Trophoblast cell (in vitro differentiated cells and primary cell): ENCODE measurements around the gene ARPC4.

ENCODE experiments used
- DNase-seq, 2 donors: peaks; one replicate each; pipeline ENCODE4 v3.0.0-alpha.2; 2016
- H2AFZ ChIP-seq: 2 replicates; pipeline ENCODE4 v1.6.1; 2013; ENCODE audit warnings: low read length, moderate library complexity, mild to moderate bottlenecking; ENCODE audit not compliant: insufficient read depth, poor library complexity
- H2AK5ac ChIP-seq: 2 replicates; pipeline ENCODE4 v1.6.1; 2013; ENCODE audit warnings: mild to moderate bottlenecking, low read length
- H2BK120ac ChIP-seq: 2 replicates; pipeline ENCODE4 v1.6.1; 2013; ENCODE audit warnings: low read length, mild to moderate bottlenecking, moderate library complexity; ENCODE audit not compliant: insufficient read depth, poor library complexity
- H2BK12ac ChIP-seq: 2 replicates; pipeline ENCODE4 v1.6.1; 2013; ENCODE audit warnings: mild to moderate bottlenecking, low read length, moderate library complexity
- H2BK5ac ChIP-seq: 2 replicates; pipeline ENCODE4 v1.6.1; 2013; ENCODE audit warnings: low read length, low read depth, moderate library complexity, mild to moderate bottlenecking; ENCODE audit not compliant: poor library complexity
- H3K14ac ChIP-seq: 2 replicates; pipeline ENCODE4 v1.6.1; 2013; ENCODE audit warnings: mild to moderate bottlenecking, low read length
- H3K18ac ChIP-seq: 2 replicates; pipeline ENCODE4 v1.6.1; 2013; ENCODE audit warnings: mild to moderate bottlenecking, low read length
- H3K23ac ChIP-seq: 2 replicates; pipeline ENCODE4 v1.6.1; 2013; ENCODE audit warnings: low read length
- H3K27ac ChIP-seq: 2 replicates; pipeline ENCODE4 v1.5.1; 2013; ENCODE audit warnings: low read depth, mild to moderate bottlenecking, inconsistent platforms, low read length, moderate library complexity
- H3K27me3 ChIP-seq: 2 replicates; pipeline ENCODE4 v1.6.1; 2013; ENCODE audit warnings: inconsistent platforms, mild to moderate bottlenecking, low read length, moderate library complexity; ENCODE audit not compliant: insufficient read depth
- H3K36me3 ChIP-seq, 2 experiments: 1 replicate in 1 of 2; 2 replicates in 1 of 2; pipeline ENCODE4 v1.6.1; 2013; ENCODE audit warnings: low read length in 2 of 2, mild to moderate bottlenecking in 2 of 2, moderate library complexity in 1 of 2; ENCODE audit not compliant: insufficient read depth in 2 of 2, control insufficient read depth in 1 of 2
- H3K4ac ChIP-seq: 2 replicates; pipeline ENCODE4 v1.6.1; 2013; ENCODE audit warnings: low read depth, mild to moderate bottlenecking, low read length, moderate library complexity
- H3K4me1 ChIP-seq, 2 experiments: 1 replicate in 1 of 2; 2 replicates in 1 of 2; pipeline ENCODE4 v1.6.1; 2013; ENCODE audit warnings: low read length in 2 of 2, mild to moderate bottlenecking in 2 of 2, moderate library complexity in 1 of 2; ENCODE audit not compliant: insufficient read depth in 2 of 2, control insufficient read depth in 1 of 2
- H3K4me2 ChIP-seq: 2 replicates; pipeline ENCODE4 v1.6.1; 2013; ENCODE audit warnings: inconsistent platforms, mild to moderate bottlenecking, low read length, moderate library complexity
- H3K4me3 ChIP-seq: 2 replicates; pipeline ENCODE4 v1.5.1; 2013; ENCODE audit warnings: mild to moderate bottlenecking, low read depth, low read length, inconsistent platforms
- H3K79me1 ChIP-seq: one replicate; pipeline ENCODE4 v1.6.1; 2013; ENCODE audit warnings: low read length
- H3K79me2 ChIP-seq: 2 replicates; pipeline ENCODE4 v1.6.1; 2013; ENCODE audit warnings: low read length, mild to moderate bottlenecking; ENCODE audit not compliant: control insufficient read depth, insufficient read depth, poor library complexity
- H3K9ac ChIP-seq: 2 replicates; pipeline ENCODE4 v1.6.1; 2013; ENCODE audit warnings: mild to moderate bottlenecking, low read length
- H3K9me3 ChIP-seq: 2 replicates; pipeline ENCODE4 v1.6.1; 2013; ENCODE audit warnings: low read depth, mild to moderate bottlenecking, control low read depth, inconsistent platforms, low read length; ENCODE audit not compliant: insufficient read depth
- H4K12ac ChIP-seq: 2 replicates; pipeline ENCODE4 v1.6.1; 2013; ENCODE audit warnings: low read depth, mild to moderate bottlenecking, low read length, moderate library complexity
- H4K8ac ChIP-seq: 2 replicates; pipeline ENCODE4 v1.6.1; 2013; ENCODE audit warnings: low read depth, mild to moderate bottlenecking, low read length, moderate library complexity
- H4K91ac ChIP-seq: one replicate; pipeline ENCODE4 v1.6.1; 2013; ENCODE audit warnings: low read depth, mild to moderate bottlenecking, low read length, moderate library complexity
- WGBS: extraction: QIAGEN DNeasy Blood & Tissue Kit; methylation state at CpG from one replicate; pipeline ENCODE4 v1.1.7; 2013; ENCODE audit warnings: missing lambda C conversion rate; ENCODE audit not compliant: insufficient read length, insufficient coverage; ENCODE audit errors: extremely low coverage; 5-methylcytosine and 5-hydroxymethylcytosine counted together

Gene ARPC4

DNA sequence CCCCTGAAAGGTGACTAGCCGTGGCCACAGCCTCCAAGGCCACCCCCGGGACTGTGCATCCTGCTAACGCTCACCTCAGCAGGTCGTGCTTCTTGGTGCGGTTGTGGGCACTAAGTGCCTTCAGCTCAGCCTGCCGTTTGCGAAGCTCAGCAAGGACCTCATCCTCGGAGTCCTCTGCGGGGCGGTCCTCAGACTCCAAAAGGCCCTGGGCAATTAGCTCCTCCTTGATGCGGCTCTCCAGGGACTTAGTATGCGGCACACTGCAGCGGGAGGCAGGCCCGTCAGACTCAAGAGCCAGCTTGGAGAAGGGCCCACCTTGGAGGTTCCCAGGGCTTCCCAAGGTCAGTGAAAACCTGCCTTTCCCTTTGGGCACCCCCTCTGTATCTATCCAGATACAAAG, 8.9 kb upstream of the ARPC4 start:
- H4K12ac ChIP-seq: no peak overlapping the region
- H3K4me1 ChIP-seq: no peaks in the 10 kb centered on the region
- no peak overlapping the region for H2AFZ ChIP-seq
- H4K8ac ChIP-seq: no peak overlapping the region
- H2BK120ac ChIP-seq: no peak overlapping the region
- H3K4me3 ChIP-seq: no peak overlapping the region
- DNase-seq: no peak
- no peak overlapping the region for H2BK12ac ChIP-seq
- H2BK5ac ChIP-seq: no peak overlapping the region
- no peak overlapping the region for H4K91ac ChIP-seq
- no peak overlapping the region for H3K18ac ChIP-seq
- no peak overlapping the region for H3K23ac ChIP-seq
- H3K79me2 ChIP-seq: no peaks in the 10 kb centered on the region
- H3K14ac ChIP-seq: no peak overlapping the region
- H3K9ac ChIP-seq: no peak overlapping the region
- no CpG with 5 or more reads among the region's 14 CpGs for WGBS
- H3K9me3 ChIP-seq: no peaks in the 10 kb centered on the region
- no peak overlapping the region for H2AK5ac ChIP-seq
- H3K27me3 ChIP-seq: no peaks in the 10 kb centered on the region
- H3K36me3 ChIP-seq: peaks cover 38 to 56% of the 10 kb centered on the region in 2 experiments
- no peaks in the 10 kb centered on the region for H3K79me1 ChIP-seq
- H3K27ac ChIP-seq: no peak overlapping the region
- no peak overlapping the region for H3K4me2 ChIP-seq
- no peak overlapping the region for H3K4ac ChIP-seq

GRCh38 chr3:9784965-9785364, 7.9 kb upstream of the ARPC4 start:
- Histone ChIP-seq H3K79me2 (no peaks in the 10 kb centered on the region), H3K9ac (no peak overlapping the region), H2BK120ac (no peak overlapping the region), H3K23ac (no peak overlapping the region), H3K4me3 (no peak overlapping the region), H3K4ac (no peak overlapping the region), H4K8ac (no peak overlapping the region), H3K36me3 (peaks cover 41 to 62% of the 10 kb centered on the region in 2 experiments), H3K9me3 (no peaks in the 10 kb centered on the region), H4K12ac (no peak overlapping the region), H3K4me2 (no peak overlapping the region), H3K18ac (no peak overlapping the region), H2AFZ (no peak overlapping the region), H3K79me1 (no peaks in the 10 kb centered on the region), H3K14ac (no peak overlapping the region), H2BK5ac (no peak overlapping the region), H4K91ac (no peak overlapping the region), H3K4me1 (no peaks in the 10 kb centered on the region), H2AK5ac (no peak overlapping the region), H2BK12ac (no peak overlapping the region), H3K27me3 (no peaks in the 10 kb centered on the region), H3K27ac (no peak overlapping the region)
- DNase-seq: no peak
- no CpG with 5 or more reads among the region's 4 CpGs for WGBS

DNA sequence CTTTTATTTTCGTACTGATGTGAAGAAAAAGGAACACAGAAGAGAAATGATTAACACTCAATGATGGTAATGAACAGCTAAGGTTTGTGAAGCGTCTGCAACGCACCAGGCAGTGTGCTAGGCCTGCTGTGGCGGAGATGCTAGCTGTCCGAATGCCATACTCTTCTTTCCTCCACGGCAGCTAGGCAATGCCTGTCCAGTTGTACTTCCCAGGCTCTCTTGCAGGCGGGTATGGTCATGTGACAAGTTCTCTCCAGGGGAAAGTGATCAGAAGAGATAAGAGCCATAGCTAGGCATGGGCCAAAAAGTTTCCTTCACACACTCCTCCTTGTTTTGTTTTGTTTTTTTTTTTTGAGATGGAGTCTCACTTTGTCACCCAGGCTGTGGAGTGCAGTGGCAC, 7.3 kb upstream of the ARPC4 start:
- Histone ChIP-seq H3K18ac (no peak overlapping the region), H3K27me3 (no peaks in the 10 kb centered on the region), H3K79me1 (no peaks in the 10 kb centered on the region), H3K14ac (no peak overlapping the region), H2AK5ac (no peak overlapping the region), H3K79me2 (no peaks in the 10 kb centered on the region), H3K27ac (no peak overlapping the region), H3K9me3 (no peaks in the 10 kb centered on the region), H4K91ac (no peak overlapping the region), H2AFZ (no peak overlapping the region), H3K4me2 (no peak overlapping the region), H3K9ac (no peak overlapping the region), H3K36me3 (peaks cover 36 to 55% of the 10 kb centered on the region in 2 experiments), H4K12ac (no peak overlapping the region), H2BK120ac (no peak overlapping the region), H3K4me1 (no peaks in the 10 kb centered on the region), H3K23ac (no peak overlapping the region), H3K4ac (no peak overlapping the region), H2BK12ac (no peak overlapping the region), H3K4me3 (no peak overlapping the region), H2BK5ac (no peak overlapping the region), H4K8ac (no peak overlapping the region)
- whole genome bisulfite sequencing: no CpG with 5 or more reads among the region's 7 CpGs
- no peak for DNase-seq

DNA sequence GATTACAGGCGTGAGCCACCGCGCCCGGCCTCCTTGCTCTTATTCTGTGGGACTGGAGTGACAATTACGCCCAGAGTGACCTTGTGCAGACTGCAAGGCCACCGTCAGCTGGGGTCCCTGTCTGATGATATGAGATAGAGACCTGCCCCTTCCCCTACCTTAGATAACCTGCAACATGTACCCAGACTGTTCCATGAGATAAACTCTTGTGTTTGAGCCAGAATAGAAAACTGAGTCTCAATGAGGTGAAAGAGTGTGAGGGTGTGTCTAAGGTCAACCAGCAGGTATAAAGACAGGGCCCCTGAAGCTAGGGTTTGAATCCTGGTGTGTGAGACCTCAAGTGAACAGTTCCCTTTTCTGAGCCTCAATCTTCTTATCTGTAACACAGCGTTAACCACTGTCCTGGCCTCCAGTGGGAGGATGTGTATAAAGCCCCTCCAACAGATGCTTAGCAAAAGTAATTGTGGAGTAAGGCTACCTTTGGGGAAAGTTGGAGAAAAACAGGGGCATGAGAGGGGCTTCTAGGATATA, 6.6 kb upstream of the ARPC4 start:
- DNase-seq: no peak
- Histone ChIP-seq H3K4ac (no peak overlapping the region), H3K23ac (no peak overlapping the region), H4K12ac (no peak overlapping the region), H3K27ac (no peak overlapping the region), H2BK12ac (no peak overlapping the region), H3K4me3 (no peak overlapping the region), H3K4me1 (no peaks in the 10 kb centered on the region), H3K14ac (no peak overlapping the region), H3K36me3 (peaks cover 35 to 54% of the 10 kb centered on the region in 2 experiments), H3K79me1 (no peaks in the 10 kb centered on the region), H2AK5ac (no peak overlapping the region), H2BK5ac (no peak overlapping the region), H2AFZ (no peak overlapping the region), H3K79me2 (no peaks in the 10 kb centered on the region), H3K27me3 (no peaks in the 10 kb centered on the region), H3K18ac (no peak overlapping the region), H3K9ac (no peak overlapping the region), H2BK120ac (no peak overlapping the region), H3K9me3 (no peaks in the 10 kb centered on the region), H3K4me2 (no peak overlapping the region), H4K91ac (no peak overlapping the region), H4K8ac (no peak overlapping the region)
- no CpG with 5 or more reads among the region's 7 CpGs for WGBS
